Epithelial cell of esophagus (primary cell): Measurements from ENCODE around the gene AP5Z1.

Experiments
- DNase-seq: peaks from one replicate; pipeline ENCODE4 v3.0.0; 2010; ENCODE audit warnings: low read depth
- H3K4me3 ChIP-seq: 2 replicates; pipeline ENCODE4 v1.5.1; 2011; ENCODE audit warnings: mild to moderate bottlenecking, low read length, control low read depth
- TF ChIP-seq, protein P1 (sequence below): IDR thresholded peaks from 2 replicates; pipeline ENCODE4 v1.5.1; 2011; ENCODE audit warnings: low read depth, mild to moderate bottlenecking, low read length, control low read depth, inconsistent platforms; ENCODE audit not compliant: insufficient read depth; ENCODE audit errors: missing control alignments

Gene AP5Z1

DNA sequence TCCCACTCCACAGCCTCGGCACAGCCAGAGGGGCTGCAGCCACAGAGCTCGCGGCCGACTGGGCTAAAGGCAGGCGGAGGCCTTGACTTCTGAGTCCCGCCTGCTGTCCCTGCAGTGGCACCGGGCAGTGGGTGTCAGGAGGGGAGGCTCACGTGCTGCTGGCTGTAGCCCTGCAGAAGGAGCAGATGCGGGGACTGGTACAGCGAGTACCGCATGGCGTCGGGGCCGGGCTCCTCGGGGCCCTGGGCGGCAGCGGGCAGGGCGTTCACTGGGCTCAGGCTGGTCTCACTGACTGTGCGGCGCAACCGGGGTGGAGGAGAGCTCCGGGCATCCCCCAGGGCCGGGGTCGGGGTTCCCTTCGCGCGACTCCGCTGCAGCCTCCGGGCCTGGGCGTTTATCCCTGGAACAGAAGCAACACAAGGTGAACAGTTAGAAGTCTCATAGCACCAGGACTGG lies 60.8 kb downstream of the AP5Z1 start:
- TF ChIP-seq, protein P1, sequence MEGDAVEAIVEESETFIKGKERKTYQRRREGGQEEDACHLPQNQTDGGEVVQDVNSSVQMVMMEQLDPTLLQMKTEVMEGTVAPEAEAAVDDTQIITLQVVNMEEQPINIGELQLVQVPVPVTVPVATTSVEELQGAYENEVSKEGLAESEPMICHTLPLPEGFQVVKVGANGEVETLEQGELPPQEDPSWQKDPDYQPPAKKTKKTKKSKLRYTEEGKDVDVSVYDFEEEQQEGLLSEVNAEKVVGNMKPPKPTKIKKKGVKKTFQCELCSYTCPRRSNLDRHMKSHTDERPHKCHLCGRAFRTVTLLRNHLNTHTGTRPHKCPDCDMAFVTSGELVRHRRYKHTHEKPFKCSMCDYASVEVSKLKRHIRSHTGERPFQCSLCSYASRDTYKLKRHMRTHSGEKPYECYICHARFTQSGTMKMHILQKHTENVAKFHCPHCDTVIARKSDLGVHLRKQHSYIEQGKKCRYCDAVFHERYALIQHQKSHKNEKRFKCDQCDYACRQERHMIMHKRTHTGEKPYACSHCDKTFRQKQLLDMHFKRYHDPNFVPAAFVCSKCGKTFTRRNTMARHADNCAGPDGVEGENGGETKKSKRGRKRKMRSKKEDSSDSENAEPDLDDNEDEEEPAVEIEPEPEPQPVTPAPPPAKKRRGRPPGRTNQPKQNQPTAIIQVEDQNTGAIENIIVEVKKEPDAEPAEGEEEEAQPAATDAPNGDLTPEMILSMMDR: no peak
- H3K4me3 ChIP-seq: no peak overlapping the region
- DNase-seq: no peak

DNA sequence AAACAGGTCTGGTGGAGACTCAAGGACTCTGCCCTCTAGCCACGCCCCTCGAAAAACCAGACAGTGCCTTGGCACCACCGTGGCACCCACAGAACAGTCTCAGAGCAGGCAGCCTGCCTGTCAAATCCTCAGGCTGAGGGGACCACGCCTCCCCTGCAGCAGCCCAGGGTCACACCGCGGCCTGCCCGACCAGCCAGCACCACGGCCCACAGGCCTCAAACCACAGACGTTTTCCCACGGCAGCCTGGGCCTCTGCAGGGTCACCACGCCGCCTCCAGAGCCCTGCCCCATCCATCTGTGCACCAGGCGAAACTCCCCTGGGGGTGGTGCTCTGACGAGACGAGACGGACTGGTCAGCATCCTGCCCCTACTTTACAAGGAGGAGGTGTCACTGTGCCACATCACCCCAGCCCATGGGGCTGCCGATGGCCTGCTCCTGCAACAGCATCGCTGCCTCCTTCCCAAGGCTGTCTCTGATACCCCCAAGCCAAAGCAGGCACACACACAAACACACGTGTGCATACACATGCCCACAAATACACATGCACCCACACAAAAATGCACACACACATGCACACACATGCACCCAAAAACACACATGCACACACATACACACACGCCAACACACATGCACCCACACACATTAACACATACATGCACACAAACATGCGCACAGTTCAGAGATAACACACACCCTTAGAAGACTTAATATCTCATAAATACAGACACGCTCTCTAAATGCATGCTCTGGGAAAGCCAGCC lies 61.8 kb downstream of the AP5Z1 start:
- DNase-seq: no peak
- TF ChIP-seq, protein P1: no peak
- no peak overlapping the region for H3K4me3 ChIP-seq

DNA sequence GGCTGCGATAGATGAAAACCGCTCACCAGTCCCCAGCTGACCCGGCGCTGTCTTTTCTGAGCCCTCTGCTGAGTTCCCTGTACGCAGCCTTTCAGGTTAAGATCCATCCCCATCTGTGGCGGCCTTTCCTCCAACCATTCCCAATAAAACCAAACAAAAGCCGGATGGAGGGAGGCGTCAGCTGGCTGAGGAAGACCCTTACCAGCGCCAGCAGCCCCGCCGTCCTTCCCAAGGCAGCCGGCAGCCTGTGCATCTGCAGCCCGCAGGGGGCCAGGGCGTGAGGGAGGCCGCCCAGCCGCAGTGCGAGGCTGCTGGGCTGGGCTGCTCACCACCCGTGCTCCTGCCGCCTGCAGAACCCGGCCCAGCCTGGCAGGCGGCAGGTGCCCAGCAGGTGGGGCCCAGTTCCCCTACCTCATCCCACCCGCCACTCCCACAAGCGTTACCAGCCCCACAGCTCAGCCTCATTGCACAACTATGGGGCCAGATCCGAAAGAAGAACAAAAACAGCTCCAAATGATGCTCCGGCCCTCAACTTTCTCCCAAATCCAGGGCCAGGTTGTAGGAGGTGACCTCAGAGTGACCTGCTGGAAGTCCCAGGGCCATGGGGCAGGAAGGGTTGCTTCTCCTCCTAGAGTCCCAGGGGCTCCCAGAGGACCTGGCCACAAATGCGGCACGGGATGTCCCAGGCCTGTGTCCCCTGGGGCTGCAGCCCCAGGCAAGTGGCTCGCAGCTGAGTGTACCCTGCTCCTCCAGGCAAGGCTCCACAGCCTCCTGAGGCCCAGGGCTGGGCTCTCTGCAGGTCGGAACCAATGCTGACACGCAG lies 62.6 kb downstream of the AP5Z1 start:
- TF ChIP-seq, protein P1: no peak
- DNase-seq: no peak
- no peak overlapping the region for H3K4me3 ChIP-seq

DNA sequence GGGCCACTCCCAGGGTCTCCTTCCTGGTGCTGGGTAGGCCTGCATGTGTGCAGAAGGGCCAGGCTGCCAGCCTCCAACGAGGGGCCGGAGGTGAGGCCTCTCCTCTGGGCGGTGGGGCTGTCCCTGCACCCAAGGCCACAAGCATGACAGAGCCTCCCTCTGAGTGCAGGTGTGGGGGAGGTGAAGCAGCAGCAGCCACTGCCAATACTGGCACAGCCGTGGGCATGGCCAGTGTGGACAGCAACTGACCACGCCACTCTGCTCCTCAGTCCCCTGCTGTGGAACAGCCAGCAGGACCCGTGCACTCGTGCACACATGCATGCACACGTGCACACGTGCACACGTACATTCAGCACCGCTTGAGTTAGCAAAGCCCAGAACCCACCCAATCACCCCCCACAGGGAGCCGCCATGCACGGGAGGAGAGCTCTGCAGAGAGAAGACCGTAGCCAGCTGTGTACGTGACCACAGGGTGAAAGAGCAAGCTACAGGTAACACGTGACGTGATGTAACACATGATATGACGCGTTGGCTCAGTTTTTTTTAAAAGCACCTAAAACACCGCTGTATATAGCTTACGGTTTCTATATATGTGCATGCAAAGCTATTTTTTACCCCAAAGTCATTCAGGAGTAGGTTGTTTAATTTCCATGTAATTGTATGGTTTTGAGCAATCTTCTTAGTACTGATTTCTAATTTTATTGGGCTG lies 63.4 kb downstream of the AP5Z1 start:
- H3K4me3 ChIP-seq: no peak overlapping the region
- TF ChIP-seq, protein P1: no peak
- no peak for DNase-seq

DNA sequence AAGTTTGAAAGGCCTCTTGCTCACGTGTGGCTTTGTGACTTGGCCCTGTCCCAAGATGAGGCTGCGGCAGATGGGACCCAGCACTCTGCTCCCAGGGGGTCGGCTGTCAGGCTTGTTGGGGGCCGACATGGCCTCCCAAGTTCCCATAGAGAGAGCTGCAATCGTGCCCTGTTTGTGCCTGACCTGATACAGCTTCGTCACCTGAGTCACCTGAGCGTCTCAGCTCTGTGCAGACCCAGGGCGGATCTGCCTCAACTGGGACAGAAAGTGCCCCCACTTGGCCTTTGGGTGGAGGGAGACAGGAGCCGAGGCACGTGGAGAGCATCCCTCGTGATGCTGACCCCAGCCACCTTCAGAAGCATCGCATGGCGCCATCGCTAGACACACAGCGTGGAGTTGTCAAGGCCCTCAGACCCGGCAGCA lies 64.7 kb downstream of the AP5Z1 start:
- TF ChIP-seq, protein P1: no peak
- H3K4me3 ChIP-seq: no peak overlapping the region
- no peak for DNase-seq
